Activated T-helper 9 cell treated with anti-CD3 and anti-CD28 coated beads, Interleukin-2, amount 50 U/mL, for 16 hours (primary cell): ENCODE results near the gene DCTN2.
"Not testable (repeated sequence)": the region's sequence is repeated elsewhere in the genome, so short reads cannot be mapped to it uniquely, and the experiment has no call there.

ENCODE experiments used
- DNase-seq: peaks from one replicate; pipeline ENCODE4 v3.0.0-alpha.2; 2020; ENCODE audit warnings: low read depth

The DCTN2 gene

GRCh38 chr12:57527184-57527583 is 19.8 kb downstream of the DCTN2 start:
- no peak for DNase-seq

GRCh38 chr12:57526477-57527126 is 20.4 kb downstream of the DCTN2 start:
- no peak for DNase-seq

- DNase-seq = no peak
Observed at GRCh38 chr12:57525615-57526383, 21.2 kb downstream of the DCTN2 start.

- no peak for DNase-seq
Observed at GRCh38 chr12:57524814-57525614, 22.0 kb downstream of the DCTN2 start.

- DNase-seq = no peak
Observed at GRCh38 chr12:57523706-57524614, 23.0 kb downstream of the DCTN2 start.

- DNase-seq = peak; percentile 42
Observed at GRCh38 chr12:57522887-57523705, 23.9 kb downstream of the DCTN2 start.

GRCh38 chr12:57522011-57522886 is 24.7 kb downstream of the DCTN2 start, which contains the start of gene MBD6:
Gene MBD6, plus strand, starts transcription at chr12:57522824. Its CDS starts 1,480 bp downstream, at chr12:57524304.
- DNase-seq = peak; percentile 86

- DNase-seq = no peak
Observed at GRCh38 chr12:57521525-57522010, 25.4 kb downstream of the DCTN2 start.

GRCh38 chr12:57520053-57520818 is 26.8 kb downstream of the DCTN2 start, which contains the start of gene DDIT3:
Gene DDIT3, minus strand, starts transcription at chr12:57520514. Its CDS starts 3,108 bp downstream, at chr12:57517406.
- DNase-seq = peak; percentile 100

GRCh38 chr12:57519796-57520052 is 27.3 kb downstream of the DCTN2 start:
- DNase-seq = peak; percentile 8

- DNase-seq = no peak
Observed at GRCh38 chr12:57518920-57519795, 27.8 kb downstream of the DCTN2 start.

GRCh38 chr12:57518176-57518919 is 28.6 kb downstream of the DCTN2 start:
- no peak for DNase-seq

GRCh38 chr12:57517718-57518117 is 29.3 kb downstream of the DCTN2 start:
- not testable (repeated sequence) for DNase-seq

- no peak for DNase-seq
Observed at GRCh38 chr12:57517187-57517586, 29.8 kb downstream of the DCTN2 start.

GRCh38 chr12:57516617-57517153 is 30.3 kb downstream of the DCTN2 start:
- DNase-seq = no peak

- DNase-seq = no peak
Observed at GRCh38 chr12:57515934-57516541, 31.0 kb downstream of the DCTN2 start.
